Measurements from ENCODE around the gene CCDC51. TPM values are rescaled to one million over a fixed set of nuclear protein-coding genes. Genes with fewer than 3 reads are reported as not detected.
"Not testable (repeated sequence)": the region's sequence is repeated elsewhere in the genome, so short reads cannot be mapped to it uniquely, and the experiment has no call there.

Gene CCDC51
- total RNA-seq, 1 donor from 2014 or later, result 19.3 TPM

DNA sequence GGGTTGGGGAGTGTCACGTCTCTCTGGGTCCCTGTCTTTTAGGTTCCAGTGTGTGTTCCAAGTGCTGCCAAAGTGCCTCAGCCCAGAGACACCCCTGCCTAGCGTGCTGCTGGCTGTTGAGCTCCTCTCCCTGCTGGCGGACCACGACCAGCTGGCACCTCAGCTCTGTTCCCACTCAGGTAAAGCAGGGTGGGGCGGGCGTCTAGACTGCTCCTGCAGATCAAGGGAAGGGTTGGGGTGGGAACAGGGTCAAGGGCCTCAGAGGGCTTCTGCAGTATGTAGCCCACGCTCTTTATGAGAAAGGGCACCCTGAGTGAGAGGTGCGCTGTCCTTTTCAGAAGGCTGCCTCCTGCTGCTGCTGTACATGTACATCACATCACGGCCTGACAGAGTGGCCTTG is 23.8 kb upstream of the CCDC51 start:
- H3K4me3 ChIP-seq, result no peak overlapping the region
- peaks cover 13 to 29% of the 10 kb centered on the region in 2 donors for H3K4me1 ChIP-seq
- no peaks in the 10 kb centered on the region for H3K27me3 ChIP-seq
- no peak for DNase-seq (ENCODE audit: low spot score in 2 of 2)
- no peak for TF ChIP-seq CTCF (IDR thresholded peaks at IDR 0.05)
- peaks cover 25 to 48% of the 10 kb centered on the region in 2 donors for H3K36me3 ChIP-seq
- intact Hi-C loops (cut with DNase I), result loop anchor here (2.0 kb wide), 2 partner anchors 17 to 93 kb away; partner anchors contain the start of genes ATRIP and PFKFB4
- peak overlapping the region in 1 of 2 donors; percentile 57 for H3K27ac ChIP-seq
- no peaks in the 10 kb centered on the region for H3K9me3 ChIP-seq

DNA sequence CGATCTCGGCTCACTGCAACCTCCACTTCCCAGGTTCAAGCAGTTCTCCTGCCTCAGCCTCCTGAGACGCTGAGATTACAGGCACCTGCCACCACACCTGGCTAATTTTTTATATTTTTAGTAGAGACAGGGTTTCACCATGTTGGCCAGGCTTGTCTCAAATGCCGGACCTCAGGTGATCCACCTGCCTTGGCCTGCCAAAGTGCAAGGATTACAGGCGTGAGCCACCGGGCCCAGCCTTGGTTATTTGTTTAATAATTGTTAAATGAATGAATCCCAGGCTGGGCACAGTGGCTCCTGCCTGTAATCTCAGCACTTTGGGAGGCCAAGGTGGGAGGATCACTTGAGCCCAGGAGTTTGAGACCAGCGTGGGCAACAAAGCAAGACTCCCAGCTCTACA is 21.8 kb upstream of the CCDC51 start:
- peaks cover 5 to 11% of the 10 kb centered on the region in 2 donors for H3K4me1 ChIP-seq
- H3K27ac ChIP-seq; H3K9me3 ChIP-seq; DNase-seq (ENCODE audit: low spot score in 2 of 2); H3K27me3 ChIP-seq; H3K4me3 ChIP-seq; intact Hi-C loops (cut with DNase I): not testable (repeated sequence)
- peaks cover 32 to 44% of the 10 kb centered on the region in 2 donors for H3K36me3 ChIP-seq

DNA sequence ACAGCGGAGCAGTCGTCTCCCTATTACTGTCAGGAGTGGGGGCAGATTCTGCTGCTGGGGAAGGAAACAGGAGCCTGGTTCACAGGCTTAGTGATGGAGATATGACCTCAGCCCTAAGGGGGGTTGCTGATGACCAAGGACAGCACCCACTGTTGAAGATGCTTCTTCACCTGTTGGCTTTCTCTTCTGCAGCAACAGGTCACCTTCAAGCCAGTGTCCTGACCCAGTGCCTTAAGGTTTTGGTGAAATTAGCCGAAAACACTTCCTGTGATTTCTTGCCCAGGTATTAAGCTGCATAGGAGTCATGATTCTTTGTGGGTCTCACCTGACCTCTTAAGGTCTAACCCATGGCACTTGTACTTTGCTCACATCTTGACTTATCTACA is 20.6 kb upstream of the CCDC51 start:
- Histone ChIP-seq H3K36me3 (peaks cover 42 to 56% of the 10 kb centered on the region in 2 donors), H3K9me3 (no peaks in the 10 kb centered on the region), H3K27ac (no peak overlapping the region), H3K27me3 (no peaks in the 10 kb centered on the region), H3K4me3 (no peak overlapping the region), H3K4me1 (peaks cover 0 to 5% of the 10 kb centered on the region in 2 donors)
- no peak for DNase-seq (ENCODE audit: low spot score in 2 of 2)
- intact Hi-C loops (cut with DNase I), result no loop called here
- no peak for TF ChIP-seq CTCF (IDR thresholded peaks at IDR 0.05)

DNA sequence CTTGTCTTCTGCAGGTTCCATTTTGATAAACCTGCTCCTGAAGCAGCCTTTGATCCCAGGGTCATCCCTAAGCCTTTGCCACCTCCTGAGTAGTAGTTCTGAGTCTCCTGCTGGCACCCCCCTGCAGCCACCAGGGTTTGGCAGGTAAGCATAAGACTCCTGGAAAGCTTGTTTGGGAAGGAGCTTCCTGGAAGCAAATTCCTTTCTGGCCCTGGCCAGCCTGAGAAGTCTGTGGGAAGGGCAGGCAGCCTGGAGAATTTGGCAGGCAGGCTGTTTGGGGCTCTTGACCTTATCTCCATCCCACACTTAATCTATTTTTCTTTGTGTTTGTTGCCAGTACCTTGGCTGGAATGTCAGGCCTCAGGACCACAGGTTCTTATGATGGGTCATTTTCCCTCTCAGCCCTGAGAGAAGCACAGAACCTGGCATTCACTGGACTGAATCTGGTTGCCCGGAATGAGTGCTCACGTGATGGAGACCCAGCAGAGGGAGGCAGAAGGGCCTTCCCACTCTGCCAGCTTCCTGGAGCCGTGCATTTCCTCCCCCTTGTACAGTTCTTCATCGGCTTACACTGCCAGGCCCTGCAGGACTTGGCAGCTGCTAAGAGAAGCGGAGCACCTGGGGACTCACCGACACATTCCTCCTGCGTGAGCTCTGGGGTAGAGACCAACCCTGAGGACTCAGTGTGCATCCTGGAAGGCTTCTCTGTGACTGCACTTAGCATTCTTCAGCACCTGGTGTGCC is 20.0 kb upstream of the CCDC51 start:
- Histone ChIP-seq H3K27ac (no peak overlapping the region), H3K4me3 (no peak overlapping the region), H3K36me3 (peaks cover 47 to 62% of the 10 kb centered on the region in 2 donors), H3K4me1 (peaks cover 0 to 1% of the 10 kb centered on the region in 2 donors), H3K9me3 (no peaks in the 10 kb centered on the region), H3K27me3 (no peaks in the 10 kb centered on the region)
- no peak for DNase-seq (ENCODE audit: low spot score in 2 of 2)
- no peak for TF ChIP-seq CTCF (IDR thresholded peaks at IDR 0.05)
- intact Hi-C loops (cut with DNase I), result no loop called here

GRCh38 chr3:48459331-48459730 is 19.4 kb upstream of the CCDC51 start:
- TF ChIP-seq CTCF (IDR thresholded peaks at IDR 0.05), result no peak
- DNase-seq (ENCODE audit: low spot score in 2 of 2), result no peak
- H3K4me1 ChIP-seq, result no peaks in the 10 kb centered on the region
- no peak overlapping the region for H3K27ac ChIP-seq
- peaks cover 49 to 68% of the 10 kb centered on the region in 2 donors for H3K36me3 ChIP-seq
- intact Hi-C loops (cut with DNase I), result no loop called here
- no peaks in the 10 kb centered on the region for H3K9me3 ChIP-seq
- no peak overlapping the region for H3K4me3 ChIP-seq
- H3K27me3 ChIP-seq, result no peaks in the 10 kb centered on the region

DNA sequence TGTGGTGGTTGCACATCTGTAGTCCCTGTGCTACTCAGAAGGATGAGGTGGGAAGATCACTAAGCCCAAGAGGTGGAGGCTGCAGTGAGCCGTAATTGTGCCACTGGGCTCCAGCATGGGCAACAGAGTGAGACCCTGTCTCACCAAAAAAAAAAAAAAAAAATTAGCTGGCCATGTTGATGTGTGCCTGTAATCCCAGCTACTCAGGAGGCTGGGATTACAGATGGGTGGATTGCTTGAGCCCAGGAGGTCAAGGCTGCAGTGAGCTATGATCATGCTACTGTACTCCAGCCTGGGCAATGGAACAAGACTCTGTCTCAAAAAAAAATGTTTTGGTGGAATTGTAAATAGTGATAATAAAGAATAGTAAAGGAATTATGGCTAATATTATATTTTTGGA is 16.5 kb upstream of the CCDC51 start:
- Histone ChIP-seq H3K27me3 (no peaks in the 10 kb centered on the region), H3K4me1 (no peaks in the 10 kb centered on the region), H3K4me3 (no peak overlapping the region), H3K9me3 (no peaks in the 10 kb centered on the region), H3K36me3 (peaks cover 70 to 94% of the 10 kb centered on the region in 2 donors), H3K27ac (no peak overlapping the region)
- no peak for TF ChIP-seq CTCF (IDR thresholded peaks at IDR 0.05)
- intact Hi-C loops (cut with DNase I), result no loop called here
- no peak for DNase-seq (ENCODE audit: low spot score in 2 of 2)
